ENCODE data around the gene MMGT1.

GRCh38 chrX:136016881-136017280 is 43.1 kb upstream of the MMGT1 start:
- TF ChIP-seq TCF7L2 (IDR thresholded peaks at IDR 0.05; ENCODE audit: borderline replicate concordance, low read depth, low read length) (no peak), ZNF624 (tag by site-specific recombination; IDR thresholded peaks at IDR 0.05) (no peak), CTCF (tag by site-specific recombination; IDR thresholded peaks at IDR 0.05) (no peak), ZNF558 (tag by site-specific recombination; IDR thresholded peaks at IDR 0.05) (no peak), ZNF629 (tag by site-specific recombination; IDR thresholded peaks at IDR 0.05) (no peak)
- TF ChIP-seq, protein P1, sequence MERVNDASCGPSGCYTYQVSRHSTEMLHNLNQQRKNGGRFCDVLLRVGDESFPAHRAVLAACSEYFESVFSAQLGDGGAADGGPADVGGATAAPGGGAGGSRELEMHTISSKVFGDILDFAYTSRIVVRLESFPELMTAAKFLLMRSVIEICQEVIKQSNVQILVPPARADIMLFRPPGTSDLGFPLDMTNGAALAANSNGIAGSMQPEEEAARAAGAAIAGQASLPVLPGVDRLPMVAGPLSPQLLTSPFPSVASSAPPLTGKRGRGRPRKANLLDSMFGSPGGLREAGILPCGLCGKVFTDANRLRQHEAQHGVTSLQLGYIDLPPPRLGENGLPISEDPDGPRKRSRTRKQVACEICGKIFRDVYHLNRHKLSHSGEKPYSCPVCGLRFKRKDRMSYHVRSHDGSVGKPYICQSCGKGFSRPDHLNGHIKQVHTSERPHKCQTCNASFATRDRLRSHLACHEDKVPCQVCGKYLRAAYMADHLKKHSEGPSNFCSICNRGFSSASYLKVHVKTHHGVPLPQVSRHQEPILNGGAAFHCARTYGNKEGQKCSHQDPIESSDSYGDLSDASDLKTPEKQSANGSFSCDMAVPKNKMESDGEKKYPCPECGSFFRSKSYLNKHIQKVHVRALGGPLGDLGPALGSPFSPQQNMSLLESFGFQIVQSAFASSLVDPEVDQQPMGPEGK (tag by site-specific recombination; IDR thresholded peaks at IDR 0.05), result no peak
- TF ChIP-seq, protein P2, sequence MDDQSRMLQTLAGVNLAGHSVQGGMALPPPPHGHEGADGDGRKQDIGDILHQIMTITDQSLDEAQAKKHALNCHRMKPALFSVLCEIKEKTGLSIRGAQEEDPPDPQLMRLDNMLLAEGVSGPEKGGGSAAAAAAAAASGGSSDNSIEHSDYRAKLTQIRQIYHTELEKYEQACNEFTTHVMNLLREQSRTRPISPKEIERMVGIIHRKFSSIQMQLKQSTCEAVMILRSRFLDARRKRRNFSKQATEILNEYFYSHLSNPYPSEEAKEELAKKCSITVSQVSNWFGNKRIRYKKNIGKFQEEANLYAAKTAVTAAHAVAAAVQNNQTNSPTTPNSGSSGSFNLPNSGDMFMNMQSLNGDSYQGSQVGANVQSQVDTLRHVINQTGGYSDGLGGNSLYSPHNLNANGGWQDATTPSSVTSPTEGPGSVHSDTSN (CRISPR knock-in tag; IDR thresholded peaks at IDR 0.05), result no peak
